Measurements from ENCODE around the gene PZP.

PZP gene

GRCh38 chr12:9107542-9107873, 100.7 kb downstream of the PZP start:
- TF ChIP-seq POLR2A (IDR thresholded peaks at IDR 0.05; ENCODE audit: low read depth, low read length) (no peak), TAF1 (IDR thresholded peaks at IDR 0.05; ENCODE audit: borderline replicate concordance, low read depth, low read length) (no peak), POLR2AphosphoS5 (IDR thresholded peaks at IDR 0.05; ENCODE audit: low read depth, low read length) (no peak)
- FAIRE-seq (no peak), DNase-seq (ENCODE audit: insufficient read length) (no peak)

- no peak for DNase-seq (ENCODE audit: insufficient read length)
- TF ChIP-seq POLR2AphosphoS5 (IDR thresholded peaks at IDR 0.05; ENCODE audit: low read depth, low read length), result no peak
- TF ChIP-seq TAF1 (IDR thresholded peaks at IDR 0.05; ENCODE audit: borderline replicate concordance, low read depth, low read length), result no peak
- TF ChIP-seq POLR2A (IDR thresholded peaks at IDR 0.05; ENCODE audit: low read depth, low read length), result no peak
- FAIRE-seq, result no peak
Observed at GRCh38 chr12:9106610-9107541, 101.3 kb downstream of the PZP start.

GRCh38 chr12:9106067-9106466, 102.1 kb downstream of the PZP start:
- TF ChIP-seq POLR2AphosphoS5 (IDR thresholded peaks at IDR 0.05; ENCODE audit: low read depth, low read length) (no peak), TAF1 (IDR thresholded peaks at IDR 0.05; ENCODE audit: borderline replicate concordance, low read depth, low read length) (no peak), POLR2A (IDR thresholded peaks at IDR 0.05; ENCODE audit: low read depth, low read length) (no peak)
- FAIRE-seq, result no peak
- no peak for DNase-seq (ENCODE audit: insufficient read length)

- TF ChIP-seq POLR2A (IDR thresholded peaks at IDR 0.05; ENCODE audit: low read depth, low read length) (no peak), TAF1 (IDR thresholded peaks at IDR 0.05; ENCODE audit: borderline replicate concordance, low read depth, low read length) (no peak), POLR2AphosphoS5 (IDR thresholded peaks at IDR 0.05; ENCODE audit: low read depth, low read length) (no peak)
- DNase-seq (ENCODE audit: insufficient read length) (no peak), FAIRE-seq (peak; percentile 67)
Observed at GRCh38 chr12:9104767-9105423, 103.3 kb downstream of the PZP start.

GRCh38 chr12:9104087-9104486, 104.1 kb downstream of the PZP start:
- DNase-seq (ENCODE audit: insufficient read length), result no peak
- no peak for FAIRE-seq
- no peak for TF ChIP-seq POLR2A (IDR thresholded peaks at IDR 0.05; ENCODE audit: low read depth, low read length)
- TF ChIP-seq TAF1 (IDR thresholded peaks at IDR 0.05; ENCODE audit: borderline replicate concordance, low read depth, low read length), result no peak
- TF ChIP-seq POLR2AphosphoS5 (IDR thresholded peaks at IDR 0.05; ENCODE audit: low read depth, low read length), result no peak

- TF ChIP-seq POLR2A (IDR thresholded peaks at IDR 0.05; ENCODE audit: low read depth, low read length) (no peak), TAF1 (IDR thresholded peaks at IDR 0.05; ENCODE audit: borderline replicate concordance, low read depth, low read length) (no peak), POLR2AphosphoS5 (IDR thresholded peaks at IDR 0.05; ENCODE audit: low read depth, low read length) (no peak)
- FAIRE-seq (no peak), DNase-seq (ENCODE audit: insufficient read length) (no peak)
Observed at GRCh38 chr12:9103050-9103849, 104.9 kb downstream of the PZP start.

- DNase-seq (ENCODE audit: insufficient read length), result no peak
- FAIRE-seq, result no peak
- TF ChIP-seq POLR2A (IDR thresholded peaks at IDR 0.05; ENCODE audit: low read depth, low read length) (no peak), TAF1 (IDR thresholded peaks at IDR 0.05; ENCODE audit: borderline replicate concordance, low read depth, low read length) (no peak), POLR2AphosphoS5 (IDR thresholded peaks at IDR 0.05; ENCODE audit: low read depth, low read length) (no peak)
Observed at GRCh38 chr12:9101018-9101687, 107.0 kb downstream of the PZP start.

- no peak for TF ChIP-seq TAF1 (IDR thresholded peaks at IDR 0.05; ENCODE audit: borderline replicate concordance, low read depth, low read length)
- no peak for TF ChIP-seq POLR2A (IDR thresholded peaks at IDR 0.05; ENCODE audit: low read depth, low read length)
- TF ChIP-seq POLR2AphosphoS5 (IDR thresholded peaks at IDR 0.05; ENCODE audit: low read depth, low read length), result no peak
- no peak for DNase-seq (ENCODE audit: insufficient read length)
- FAIRE-seq, result no peak
Observed at GRCh38 chr12:9099552-9100190, 108.5 kb downstream of the PZP start.

Measured in GM12892 (cell line).